HG02642 (cell line): ENCODE measurements around the gene KCNQ1.

Source experiments
- ATAC-seq: cut with Tn5 transposase; IDR thresholded peaks from one replicate; pipeline ENCODE4 v1.9.1; 2021; ENCODE audit warnings: mild to moderate bottlenecking; ENCODE audit not compliant: unreplicated experiment, poor library complexity

KCNQ1 gene

GRCh38 chr11:2586087-2586792 lies 141.4 kb downstream of the KCNQ1 start:
- ATAC-seq: no peak

- ATAC-seq: no peak
Measured at GRCh38 chr11:2586793-2587131, 142.0 kb downstream of the KCNQ1 start.

GRCh38 chr11:2587132-2587930 lies 142.5 kb downstream of the KCNQ1 start:
- ATAC-seq: no peak

- no peak for ATAC-seq
Measured at GRCh38 chr11:2587976-2588748, 143.4 kb downstream of the KCNQ1 start.

GRCh38 chr11:2588809-2589537 lies 144.2 kb downstream of the KCNQ1 start:
- ATAC-seq: no peak

- no peak for ATAC-seq
Measured at GRCh38 chr11:2589538-2589934, 144.7 kb downstream of the KCNQ1 start.

GRCh38 chr11:2590131-2590964 lies 145.5 kb downstream of the KCNQ1 start:
- ATAC-seq: no peak

GRCh38 chr11:2590965-2591754 lies 146.4 kb downstream of the KCNQ1 start:
- no peak for ATAC-seq

GRCh38 chr11:2591805-2592204 lies 147.0 kb downstream of the KCNQ1 start:
- ATAC-seq: no peak

- ATAC-seq: no peak
Measured at GRCh38 chr11:2592559-2593392, 148.0 kb downstream of the KCNQ1 start.

- no peak for ATAC-seq
Measured at GRCh38 chr11:2593393-2593950, 148.7 kb downstream of the KCNQ1 start.

- ATAC-seq: no peak
Measured at GRCh38 chr11:2594267-2594666, 149.5 kb downstream of the KCNQ1 start.

GRCh38 chr11:2595204-2595603 lies 150.4 kb downstream of the KCNQ1 start:
- no peak for ATAC-seq

- ATAC-seq: no peak
Measured at GRCh38 chr11:2599561-2600189, 154.9 kb downstream of the KCNQ1 start.

- no peak for ATAC-seq
Measured at GRCh38 chr11:2609345-2609744, 164.5 kb downstream of the KCNQ1 start.

GRCh38 chr11:2612884-2613571 lies 168.2 kb downstream of the KCNQ1 start:
- no peak for ATAC-seq

- ATAC-seq: no peak
Measured at GRCh38 chr11:2621894-2622293, 177.1 kb downstream of the KCNQ1 start.
